CD4-positive, alpha-beta T cell treated with Interferon alpha-2 for 1 hour (primary cell): ENCODE measurements around the gene RBM8A.
A peak's percentile ranks its signal among the peaks of the same experiment; 100 is the strongest.

Experiments
- DNase-seq, 2 donors: peaks; one replicate each; pipeline ENCODE4 v3.0.0-alpha.2; 2020 to 2022

RBM8A gene

DNA sequence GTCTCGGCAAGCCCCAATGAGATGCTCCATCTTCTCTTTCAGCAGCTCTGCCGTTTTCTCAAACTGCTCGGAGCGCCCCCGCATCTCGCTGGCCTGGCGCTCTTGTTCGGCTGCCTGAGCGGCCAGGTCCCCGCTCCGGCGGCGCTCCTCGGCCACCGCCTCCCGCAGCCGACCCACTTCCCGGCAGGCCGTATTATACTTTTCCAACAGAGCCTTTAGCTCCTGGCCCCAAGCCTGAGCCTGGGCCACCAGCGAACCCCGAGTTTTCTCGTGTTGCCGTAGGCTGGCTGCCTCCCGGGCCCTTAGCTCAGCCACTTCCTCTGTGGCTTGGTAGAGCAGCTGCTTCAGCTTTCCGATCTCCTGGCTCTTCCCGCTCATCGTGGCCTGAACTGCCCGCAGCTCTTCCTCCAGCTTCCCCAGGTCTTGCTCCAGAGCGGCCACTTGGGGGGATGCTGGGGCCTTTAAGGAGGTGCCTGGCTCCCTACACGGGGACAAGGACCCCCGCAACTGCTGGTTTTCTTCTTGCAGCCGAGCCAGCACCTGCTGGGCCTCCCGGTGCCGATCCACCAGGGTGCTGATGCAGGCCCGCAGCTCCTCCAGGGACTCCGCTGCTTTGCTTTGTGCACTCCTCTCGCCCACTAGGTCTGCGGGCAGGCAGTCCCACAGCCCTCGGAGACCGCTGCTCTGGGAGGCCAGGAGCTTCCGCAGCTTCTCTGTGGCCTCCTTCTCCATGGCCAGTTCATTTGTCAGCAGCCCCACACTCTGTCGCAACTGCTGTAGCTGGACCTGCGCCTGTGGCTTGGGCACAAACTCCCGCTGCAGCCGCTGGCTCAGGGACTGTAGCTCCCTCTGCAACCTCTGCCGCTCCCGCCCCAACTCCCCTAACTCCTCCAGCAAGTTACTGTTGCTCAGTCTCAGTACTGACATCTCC is 55.0 kb downstream of the RBM8A start:
- peak; percentile 18 to 38 for DNase-seq
